GM23338 (cell line): Measurements from ENCODE around the gene MAP3K13. TPM values are rescaled to one million over a fixed set of nuclear protein-coding genes. Genes with fewer than 3 reads are reported as not detected.
"Not testable (repeated sequence)": the region's sequence is repeated elsewhere in the genome, so short reads cannot be mapped to it uniquely, and the experiment has no call there.

Source experiments
- ATAC-seq: fragments of 200-7000 bp; cut with Tn5 transposase; 3 replicates; pipeline ENCODE4 v1.9.1; 2020
- DNase-seq: peaks from one replicate; pipeline ENCODE4 v3.0.0-alpha.2; 2015; ENCODE audit warnings: low spot score
- H2AFZ ChIP-seq: fragments of 200-600 bp; sonication (generic); 2 replicates; pipeline ENCODE4 v1.8.0; 2016; ENCODE audit warnings: antibody characterized with exemption, mild to moderate bottlenecking, moderate library complexity
- H3F3A ChIP-seq: fragments of 200-600 bp; sonication (generic); replicated peaks from 2 replicates; pipeline ENCODE4 v1.8.0; 2017; ENCODE audit warnings: antibody characterized with exemption, mixed run types, low read depth
- H3K27ac ChIP-seq: fragments of 200-600 bp; sonication (generic); 2 replicates; pipeline ENCODE4 v1.6.1; 2016; ENCODE audit warnings: low read depth
- H3K27me3 ChIP-seq: fragments of 200-600 bp; sonication (generic); 2 replicates; pipeline ENCODE4 v1.8.0; 2016; ENCODE audit warnings: mild to moderate bottlenecking, mixed run types, moderate library complexity; ENCODE audit not compliant: insufficient read depth
- H3K36me3 ChIP-seq: fragments of 200-600 bp; sonication (generic); 2 replicates; pipeline ENCODE4 v1.8.0; 2016; ENCODE audit warnings: mild to moderate bottlenecking; ENCODE audit not compliant: insufficient read depth
- H3K4me1 ChIP-seq: fragments of 200-600 bp; sonication (generic); 2 replicates; pipeline ENCODE4 v1.8.0; 2016; ENCODE audit warnings: mild to moderate bottlenecking, moderate library complexity; ENCODE audit not compliant: insufficient read depth
- H3K4me2 ChIP-seq: fragments of 200-600 bp; sonication (generic); 2 replicates; pipeline ENCODE4 v1.7.1; 2017; ENCODE audit warnings: mixed run types
- H3K4me3 ChIP-seq: fragments of 200-600 bp; sonication (generic); 2 replicates; pipeline ENCODE4 v1.6.1; 2016; ENCODE audit warnings: mixed run types
- H3K79me2 ChIP-seq: fragments of 200-600 bp; sonication (generic); replicated peaks from 2 replicates; pipeline ENCODE4 v1.8.0; 2017; ENCODE audit warnings: mild to moderate bottlenecking; ENCODE audit not compliant: insufficient read depth
- H3K9me2 ChIP-seq: fragments of 200-600 bp; sonication (generic); 2 replicates; pipeline ENCODE4 v1.8.0; 2017; ENCODE audit not compliant: insufficient read depth
- H4K20me1 ChIP-seq: fragments of 200-600 bp; sonication (generic); replicated peaks from 2 replicates; pipeline ENCODE4 v1.8.0; 2017; ENCODE audit warnings: mild to moderate bottlenecking; ENCODE audit not compliant: insufficient read depth
- H3K27ac Mint-ChIP-seq: 2 replicates; pipeline ENCODE4 v1.8.0; 2020; ENCODE audit warnings: inconsistent platforms, mild to moderate bottlenecking, moderate library complexity, mixed read lengths
- H3K27me3 Mint-ChIP-seq: 3 replicates; pipeline ENCODE4 v1.8.0; 2022; ENCODE audit warnings: low read depth, mild to moderate bottlenecking, moderate library complexity, mixed read lengths, inconsistent platforms; ENCODE audit not compliant: insufficient read depth, poor library complexity
- H3K36me3 Mint-ChIP-seq: 3 replicates; pipeline ENCODE4 v1.8.0; 2021; ENCODE audit warnings: low read depth, mild to moderate bottlenecking, inconsistent platforms, moderate library complexity, mixed read lengths
- H3K4me1 Mint-ChIP-seq: 3 replicates; pipeline ENCODE4 v1.8.0; 2020; ENCODE audit warnings: mild to moderate bottlenecking, inconsistent platforms, mixed read lengths
- H3K4me3 Mint-ChIP-seq: 3 replicates; pipeline ENCODE4 v1.8.0; 2021; ENCODE audit warnings: moderate library complexity, mild to moderate bottlenecking, inconsistent platforms, mixed read lengths
- H3K9me3 Mint-ChIP-seq: 3 replicates; pipeline ENCODE4 v1.8.0; 2020; ENCODE audit warnings: moderate library complexity, mild to moderate bottlenecking, inconsistent platforms, mixed read lengths
- CREB1 ChIP-seq: fragments of 250-450 bp; sonication (Bioruptor Pico); IDR thresholded peaks from 2 replicates; pipeline ENCODE4 v1.5.0; 2020; ENCODE audit warnings: low read depth, mild to moderate bottlenecking, moderate library complexity
- EZH2 ChIP-seq: fragments of 200-600 bp; sonication (generic); IDR thresholded peaks from one replicate; pipeline ENCODE4 v1.8.0; 2017; ENCODE audit warnings: antibody characterized with exemption, mild to moderate bottlenecking, low read depth; ENCODE audit not compliant: unreplicated experiment
- EZH2phosphoT487 ChIP-seq: fragments of 200-600 bp; sonication (generic); IDR thresholded peaks from one replicate; pipeline ENCODE4 v1.8.1; 2018; ENCODE audit warnings: antibody characterized with exemption; ENCODE audit not compliant: unreplicated experiment
- JUNB ChIP-seq: IDR thresholded peaks from one replicate; pipeline ENCODE4 v1.6.1; 2016; ENCODE audit warnings: antibody characterized with exemption; ENCODE audit not compliant: unreplicated experiment
- NANOG ChIP-seq: IDR thresholded peaks from 2 replicates; pipeline ENCODE4 v1.6.1; 2016; ENCODE audit warnings: antibody characterized with exemption, borderline replicate concordance
- STAT1 ChIP-seq: IDR thresholded peaks from one replicate; pipeline ENCODE4 v1.6.1; 2016; ENCODE audit warnings: antibody characterized with exemption; ENCODE audit not compliant: unreplicated experiment
- ZNF462 ChIP-seq: fragments of 250-450 bp; sonication (Bioruptor Pico); IDR thresholded peaks from 2 replicates; pipeline ENCODE4 v1.5.0; 2020; ENCODE audit warnings: mild to moderate bottlenecking, moderate library complexity
- polyA plus RNA-seq: library from polyadenylated mRNA; unstranded; fragments of >200 nt; fragmentation: Nextera tagmentation; extraction: Ambion mirVana; gene quantifications from 2 replicates; pipeline ENCODE4 v1.2.1, GENCODE V29; 2016
- total RNA-seq: library from RNA; depleted of rRNA; stranded (reverse); fragments of >200 nt; shearing (Covaris generic); gene quantifications from 2 replicates; pipeline ENCODE4 v1.2.3, GENCODE V29; 2014
- TF ChIP-seq, protein P1 (sequence below): IDR thresholded peaks from 2 replicates; pipeline ENCODE4 v1.6.1; 2016; ENCODE audit warnings: antibody characterized with exemption

Gene MAP3K13
- total and polyA plus RNA-seq, 2 experiments from 2014 or later, result 10.7 to 129 TPM

GRCh38 chr3:185465471-185465870, 102.5 kb downstream of the MAP3K13 start (continued):
- TF ChIP-seq ZNF462 (CRISPR knock-in tag), result no peak
- TF ChIP-seq CREB1, result no peak
- TF ChIP-seq EZH2, result no peak
- no peak for TF ChIP-seq JUNB

- H3K79me2 ChIP-seq, H3K4me3 Mint-ChIP-seq, H4K20me1 ChIP-seq, H3K27ac Mint-ChIP-seq, H3K9me2 ChIP-seq, H2AFZ ChIP-seq, H3K4me3 ChIP-seq, H3K9me3 Mint-ChIP-seq, H3K27me3 Mint-ChIP-seq, H3K4me1 ChIP-seq, H3F3A ChIP-seq, ATAC-seq, H3K36me3 ChIP-seq, H3K4me2 ChIP-seq, H3K36me3 Mint-ChIP-seq, H3K27ac ChIP-seq, H3K27me3 ChIP-seq, DNase-seq: not testable (repeated sequence)
- peaks cover 15% of the 10 kb centered on the region for H3K4me1 Mint-ChIP-seq
Measured at GRCh38 chr3:185466123-185466522, 103.2 kb downstream of the MAP3K13 start.

DNA sequence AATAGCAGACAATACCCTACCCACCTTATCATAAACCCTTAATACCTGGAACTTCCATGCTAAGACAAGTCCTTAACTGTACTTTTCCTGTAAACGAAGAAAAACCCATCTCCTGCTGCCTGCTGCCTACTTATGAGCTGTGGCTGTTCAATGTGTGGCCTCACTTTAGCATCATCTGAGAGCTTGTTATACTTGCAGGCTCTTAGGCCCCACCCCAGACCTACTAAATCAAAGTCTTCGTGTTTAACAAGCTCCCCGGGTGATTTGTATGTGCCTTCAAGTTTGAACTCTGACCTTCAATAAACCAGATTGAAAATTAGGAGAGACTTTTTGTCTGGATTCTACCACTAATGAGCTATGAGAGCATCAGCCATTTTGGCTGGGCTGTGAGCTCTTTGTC, 106.6 kb downstream of the MAP3K13 start:
- Histone ChIP-seq H2AFZ (no peak overlapping the region), H4K20me1 (no peaks in the 10 kb centered on the region), H3K36me3 (no peaks in the 10 kb centered on the region), H3K79me2 (no peaks in the 10 kb centered on the region), H3K4me2 (no peak overlapping the region), H3K27me3 (no peaks in the 10 kb centered on the region), H3K4me1 (0 out of 2 replicates have a peak, but pooled peaks cover 4% of the 10 kb centered on the region), H3K27ac (no peak overlapping the region), H3K4me3 (no peak overlapping the region), H3K9me2 (no peaks in the 10 kb centered on the region), H3F3A (no peaks in the 10 kb centered on the region)
- H3K9me3 Mint-ChIP-seq, result no peaks in the 10 kb centered on the region
- H3K36me3 Mint-ChIP-seq, result no peaks in the 10 kb centered on the region
- ATAC-seq, result no peak
- no peak overlapping the region for H3K4me3 Mint-ChIP-seq
- peaks cover 15% of the 10 kb centered on the region for H3K4me1 Mint-ChIP-seq
- peaks cover 2% of the 10 kb centered on the region for H3K27me3 Mint-ChIP-seq
- TF ChIP-seq, protein P1, sequence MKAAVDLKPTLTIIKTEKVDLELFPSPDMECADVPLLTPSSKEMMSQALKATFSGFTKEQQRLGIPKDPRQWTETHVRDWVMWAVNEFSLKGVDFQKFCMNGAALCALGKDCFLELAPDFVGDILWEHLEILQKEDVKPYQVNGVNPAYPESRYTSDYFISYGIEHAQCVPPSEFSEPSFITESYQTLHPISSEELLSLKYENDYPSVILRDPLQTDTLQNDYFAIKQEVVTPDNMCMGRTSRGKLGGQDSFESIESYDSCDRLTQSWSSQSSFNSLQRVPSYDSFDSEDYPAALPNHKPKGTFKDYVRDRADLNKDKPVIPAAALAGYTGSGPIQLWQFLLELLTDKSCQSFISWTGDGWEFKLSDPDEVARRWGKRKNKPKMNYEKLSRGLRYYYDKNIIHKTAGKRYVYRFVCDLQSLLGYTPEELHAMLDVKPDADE, result no peak
- TF ChIP-seq STAT1 (no peak), CREB1 (no peak), NANOG (no peak), EZH2 (no peak), EZH2phosphoT487 (no peak)
- DNase-seq, result no peak
- H3K27ac Mint-ChIP-seq, result no peak overlapping the region
